H9 (cell line): Measurements from ENCODE around the gene ING5. TPM values are rescaled to one million over a fixed set of nuclear protein-coding genes. Genes with fewer than 3 reads are reported as not detected.

Source experiments
- DNase-seq: peaks from one replicate; pipeline ENCODE4 v3.0.0-alpha.2; 2017
- H2AFZ ChIP-seq: one replicate; pipeline ENCODE4 v1.6.1; 2013; ENCODE audit warnings: mild to moderate bottlenecking, low read length, control low read depth, moderate library complexity
- H2AK5ac ChIP-seq: 2 replicates; pipeline ENCODE4 v1.6.1; 2013; ENCODE audit warnings: low read length, control low read depth, mixed read lengths; ENCODE audit not compliant: insufficient read length
- H2BK120ac ChIP-seq: one replicate; pipeline ENCODE4 v1.6.1; 2013; ENCODE audit warnings: low read depth, mild to moderate bottlenecking, low read length, control low read depth, inconsistent platforms; ENCODE audit not compliant: poor library complexity, severe bottlenecking
- H2BK12ac ChIP-seq: 2 replicates; pipeline ENCODE4 v1.6.1; 2013; ENCODE audit warnings: low read length, control low read depth, mixed read lengths, low read depth; ENCODE audit not compliant: insufficient read length
- H2BK15ac ChIP-seq: 2 replicates; pipeline ENCODE4 v1.6.1; 2013; ENCODE audit warnings: low read depth, low read length, control low read depth
- H2BK20ac ChIP-seq: one replicate; pipeline ENCODE4 v1.6.1; 2013; ENCODE audit warnings: low read depth, mild to moderate bottlenecking, low read length, control low read depth, inconsistent platforms; ENCODE audit not compliant: poor library complexity, severe bottlenecking
- H2BK5ac ChIP-seq: 2 replicates; pipeline ENCODE4 v1.6.1; 2013; ENCODE audit warnings: low read length, control low read depth, mixed read lengths; ENCODE audit not compliant: insufficient read length
- H3K14ac ChIP-seq: 2 replicates; pipeline ENCODE4 v1.6.1; 2013; ENCODE audit warnings: low read length, control low read depth; ENCODE audit not compliant: insufficient read depth
- H3K18ac ChIP-seq: 2 replicates; pipeline ENCODE4 v1.6.1; 2013; ENCODE audit warnings: low read depth, mild to moderate bottlenecking, mixed read lengths, low read length, control low read depth; ENCODE audit not compliant: insufficient read length
- H3K23ac ChIP-seq: 2 replicates; pipeline ENCODE4 v1.6.1; 2013; ENCODE audit warnings: low read length, control low read depth, mixed read lengths, low read depth; ENCODE audit not compliant: insufficient read length
- H3K23me2 ChIP-seq: 2 replicates; pipeline ENCODE4 v1.6.1; 2013; ENCODE audit warnings: low read depth, mild to moderate bottlenecking, mixed read lengths, low read length, control low read depth; ENCODE audit not compliant: insufficient read length, poor library complexity, severe bottlenecking
- H3K27ac ChIP-seq: 2 replicates; pipeline ENCODE4 v1.5.1; 2013; ENCODE audit warnings: low read length, control low read depth, mixed read lengths, low read depth; ENCODE audit not compliant: insufficient read length
- H3K27me3 ChIP-seq: 2 replicates; pipeline ENCODE4 v1.6.1; 2013; ENCODE audit warnings: low read length, control low read depth, inconsistent platforms; ENCODE audit not compliant: insufficient read depth
- H3K4ac ChIP-seq: 2 replicates; pipeline ENCODE4 v1.6.1; 2013; ENCODE audit warnings: low read depth, mild to moderate bottlenecking, control low read depth, inconsistent platforms, low read length, moderate library complexity
- H3K4me1 ChIP-seq: 2 replicates; pipeline ENCODE4 v1.6.1; 2013; ENCODE audit warnings: low read length, control low read depth, inconsistent platforms; ENCODE audit not compliant: insufficient read depth
- H3K4me2 ChIP-seq: 2 replicates; pipeline ENCODE4 v1.6.1; 2013; ENCODE audit warnings: low read length, control low read depth, mixed read lengths; ENCODE audit not compliant: insufficient read length, insufficient read depth
- H3K56ac ChIP-seq: 2 replicates; pipeline ENCODE4 v1.6.1; 2013; ENCODE audit warnings: low read depth, mild to moderate bottlenecking, mixed read lengths, low read length, control low read depth; ENCODE audit not compliant: insufficient read length
- H3K79me1 ChIP-seq: 2 replicates; pipeline ENCODE4 v1.6.1; 2013; ENCODE audit warnings: low read depth, mild to moderate bottlenecking, moderate library complexity, low read length, control low read depth, inconsistent platforms; ENCODE audit not compliant: insufficient read depth, poor library complexity, severe bottlenecking
- H3K79me2 ChIP-seq: 2 replicates; pipeline ENCODE4 v1.6.1; 2013; ENCODE audit warnings: low read length, control low read depth, inconsistent platforms; ENCODE audit not compliant: insufficient read depth
- H3K9ac ChIP-seq: 2 replicates; pipeline ENCODE4 v1.6.1; 2013; ENCODE audit warnings: low read length, control low read depth, mixed read lengths; ENCODE audit not compliant: insufficient read length; ENCODE audit errors: extremely low read depth
- H3K9me3 ChIP-seq: one replicate; pipeline ENCODE4 v1.6.1; 2013; ENCODE audit warnings: low read depth, low read length, inconsistent platforms; ENCODE audit not compliant: control insufficient read depth
- H3T11ph ChIP-seq: one replicate; pipeline ENCODE4 v1.6.1; 2013; ENCODE audit warnings: mild to moderate bottlenecking, low read length, control low read depth, inconsistent platforms
- H4K20me1 ChIP-seq: one replicate; pipeline ENCODE4 v1.6.1; 2013; ENCODE audit not compliant: control insufficient read depth, insufficient read length, insufficient read depth
- H4K5ac ChIP-seq: 2 replicates; pipeline ENCODE4 v1.6.1; 2013; ENCODE audit warnings: low read depth, mild to moderate bottlenecking, mixed read lengths, low read length, control low read depth; ENCODE audit not compliant: insufficient read length
- H4K8ac ChIP-seq: replicated peaks from 2 replicates; pipeline ENCODE4 v1.6.1; 2013; ENCODE audit warnings: low read length, control low read depth, mixed read lengths, low read depth; ENCODE audit not compliant: insufficient read length
- H4K91ac ChIP-seq: 2 replicates; pipeline ENCODE4 v1.6.1; 2013; ENCODE audit warnings: low read depth, mild to moderate bottlenecking, moderate library complexity, mixed read lengths, low read length, control low read depth; ENCODE audit not compliant: insufficient read length
- H3K27ac Mint-ChIP-seq, 3 experiments: 2 replicates in 2 of 3; 3 replicates in 1 of 3; pipeline ENCODE4 v1.8.0; 2020 to 2021; ENCODE audit warnings: mixed read lengths in 3 of 3, mild to moderate bottlenecking in 1 of 3, moderate library complexity in 1 of 3
- H3K27me3 Mint-ChIP-seq: 2 replicates; pipeline ENCODE4 v1.8.0; 2021; ENCODE audit warnings: low read depth, mild to moderate bottlenecking, moderate library complexity, mixed read lengths
- H3K36me3 Mint-ChIP-seq, 3 experiments: 2 replicates in 2 of 3; 3 replicates in 1 of 3; pipeline ENCODE4 v1.8.0; 2020 to 2021; ENCODE audit warnings: low read depth in 3 of 3, mixed read lengths in 3 of 3; ENCODE audit not compliant: insufficient read depth in 1 of 3
- H3K4me1 Mint-ChIP-seq, 2 experiments: 2 replicates each; pipeline ENCODE4 v1.8.0; 2020; ENCODE audit warnings: mixed read lengths in 2 of 2
- H3K4me3 Mint-ChIP-seq, 2 experiments: 2 replicates in 1 of 2; 3 replicates in 1 of 2; pipeline ENCODE4 v1.8.0; 2020 to 2021; ENCODE audit warnings: mild to moderate bottlenecking in 2 of 2, mixed read lengths in 2 of 2, moderate library complexity in 1 of 2
- H3K9me3 Mint-ChIP-seq, 2 experiments: 2 replicates in 1 of 2; 3 replicates in 1 of 2; pipeline ENCODE4 v1.8.0; 2020; ENCODE audit warnings: mild to moderate bottlenecking in 2 of 2, mixed read lengths in 2 of 2, moderate library complexity in 1 of 2
- CTCF ChIP-seq: fragments of 200-600 bp; sonication (generic); conservative IDR thresholded peaks from 3 replicates; pipeline ENCODE4 v1.8.0; 2021; ENCODE audit warnings: antibody characterized with exemption, mild to moderate bottlenecking
- WGBS: extraction: QIAGEN DNeasy Blood & Tissue Kit; methylation state at CpG from one replicate; pipeline ENCODE4 v1.1.7; 2013; ENCODE audit warnings: missing lambda C conversion rate, low lambda C conversion rate, mixed read lengths; ENCODE audit not compliant: insufficient read length; ENCODE audit errors: extremely low coverage; 5-methylcytosine and 5-hydroxymethylcytosine counted together
- total RNA-seq: library from RNA; stranded (reverse); gene quantifications from 2 replicates; pipeline ENCODE4 v1.2.1, GENCODE V29; 2021

The ING5 gene
- total RNA-seq, 1 experiment from 2014 or later = 66.0 TPM

- Histone ChIP-seq H3K18ac (no peak overlapping the region), H3K79me1 (no peaks in the 10 kb centered on the region), H3K56ac (no peak overlapping the region), H4K5ac (no peak overlapping the region), H3K23me2 (peaks cover 3% of the 10 kb centered on the region), H3K4me2 (no peak overlapping the region), H3K27ac (no peak overlapping the region), H2BK5ac (no peak overlapping the region), H4K91ac (no peak overlapping the region), H4K8ac (no peak overlapping the region), H3K4me1 (no peaks in the 10 kb centered on the region), H3K4ac (no peak overlapping the region), H2BK120ac (no peak overlapping the region), H2BK15ac (no peak overlapping the region), H2AFZ (no peak overlapping the region), H3K14ac (no peak overlapping the region), H3K27me3 (no peaks in the 10 kb centered on the region), H3K9me3 (no peaks in the 10 kb centered on the region), H3K23ac (no peak overlapping the region), H4K20me1 (no peaks in the 10 kb centered on the region), H2BK12ac (no peak overlapping the region), H3K9ac (no peak overlapping the region), H2AK5ac (no peak overlapping the region), H3T11ph (no peak overlapping the region), H3K79me2 (no peaks in the 10 kb centered on the region), H2BK20ac (no peak overlapping the region)
- DNase-seq = peak; percentile 32
- TF ChIP-seq CTCF = no peak
- Mint-ChIP-seq H3K4me3 (no peak overlapping the region), H3K4me1 (peaks cover 19 to 36% of the 10 kb centered on the region in 2 experiments), H3K27ac (peak overlapping the region; percentile 77 to 94 (median 88); a peak in 5 of 7 replicates), H3K36me3 (no peaks in the 10 kb centered on the region; a peak in 1 of 7 replicates), H3K9me3 (no peaks in the 10 kb centered on the region), H3K27me3 (peaks cover 2% of the 10 kb centered on the region)
- no CpG with 5 or more reads among the region's 38 CpGs for WGBS
Observed at GRCh38 chr2:241771286-241772062, 69.6 kb downstream of the ING5 start.
